Gastrocnemius medialis (tissue), 4 donors: ENCODE data around the gene ADH1A. TPM values are rescaled to one million over a fixed set of nuclear protein-coding genes. Genes with fewer than 3 reads are reported as not detected.
"Not testable (repeated sequence)": the region's sequence is repeated elsewhere in the genome, so short reads cannot be mapped to it uniquely, and the experiment has no call there.

Experiments used
- ATAC-seq, 2 donors: fragments of 150-250 bp; one replicate each; pipeline ENCODE4 v1.9.1; 2016
- DNase-seq, 2 donors: peaks; one replicate each; pipeline ENCODE4 v3.0.0-alpha.2; 2019
- H3K27ac ChIP-seq, 4 donors: fragments of 200-600 bp; sonication (generic); 1 replicate in 1 of 4; 2 replicates in 3 of 4; pipeline ENCODE4 v1.5.1; 2016 to 2018; ENCODE audit warnings: mild to moderate bottlenecking in 2 of 4, moderate library complexity in 1 of 4
- H3K27me3 ChIP-seq, 3 donors: fragments of 200-600 bp; sonication (generic) in 2 of 3; 1 replicate in 1 of 3; 2 replicates in 2 of 3; pipeline versions ENCODE4 v1.5.1 to v1.6.0; 2016 to 2019; ENCODE audit warnings: mild to moderate bottlenecking in 1 of 3, moderate library complexity in 1 of 3
- H3K36me3 ChIP-seq, 2 donors: fragments of 200-600 bp; sonication (generic) in 1 of 2; one replicate each; pipeline ENCODE4 v1.5.1; 2017 to 2018
- H3K4me1 ChIP-seq, 2 donors: fragments of 200-600 bp; sonication (generic) in 1 of 2; one replicate each; pipeline ENCODE4 v1.5.1; 2016 to 2017; ENCODE audit warnings: mild to moderate bottlenecking in 2 of 2
- H3K4me3 ChIP-seq, 4 donors: fragments of 200-600 bp; sonication (generic) in 3 of 4; 1 replicate in 1 of 4; 2 replicates in 3 of 4; pipeline ENCODE4 v1.5.1; 2016 to 2019; ENCODE audit warnings: mild to moderate bottlenecking in 2 of 4
- H3K9me3 ChIP-seq, 3 donors: fragments of 200-600 bp; sonication (generic) in 2 of 3; 1 replicate in 1 of 3; 2 replicates in 2 of 3; pipeline ENCODE4 v1.5.1; 2016 to 2019
- POLR2A ChIP-seq, 2 donors: fragments of 450-650 bp; IDR thresholded peaks; one replicate each; pipeline ENCODE4 v1.6.1; 2017; ENCODE audit warnings: antibody characterized with exemption in 2 of 2, mild to moderate bottlenecking in 2 of 2, moderate library complexity in 2 of 2
- in situ Hi-C, 4 donors: fragments of 200-750 bp; cut with MboI; loops; one replicate each; pipeline versions ENCODE4 v1.15.0 to v1.8.0; 2017; ENCODE audit warnings: low sequenced_read_pairs in 4 of 4
- intact Hi-C: fragments of 100-400 bp; cut with DNase I; formaldehyde crosslinking; loops from one replicate; pipeline ENCODE4 v1.15.1; 2023; ENCODE audit warnings: low total_unique reads
- total RNA-seq, 4 donors: library from RNA; depleted of rRNA; stranded (reverse); fragments of >200 nt; gene quantifications; one replicate each; pipeline versions ENCODE4 v1.1.0 to v1.2.3, GENCODE V29; 2016
- TF ChIP-seq, protein P1 (sequence below), 5 experiments: fragments of 450-650 bp in 3 of 5; fragments of 200-600 bp in 2 of 5; sonication (generic) in 2 of 5; IDR thresholded peaks in 4 of 5; conservative IDR thresholded peaks in 1 of 5; 1 replicate in 4 of 5; 2 replicates in 1 of 5; pipeline ENCODE4 v1.5.1; 2016 to 2019; ENCODE audit warnings: antibody characterized with exemption in 5 of 5, mild to moderate bottlenecking in 3 of 5, moderate library complexity in 3 of 5

ADH1A gene
- total RNA-seq, 4 donors from 2014 or later, result 0.33 to 2.0 TPM; not detected in 2

DNA sequence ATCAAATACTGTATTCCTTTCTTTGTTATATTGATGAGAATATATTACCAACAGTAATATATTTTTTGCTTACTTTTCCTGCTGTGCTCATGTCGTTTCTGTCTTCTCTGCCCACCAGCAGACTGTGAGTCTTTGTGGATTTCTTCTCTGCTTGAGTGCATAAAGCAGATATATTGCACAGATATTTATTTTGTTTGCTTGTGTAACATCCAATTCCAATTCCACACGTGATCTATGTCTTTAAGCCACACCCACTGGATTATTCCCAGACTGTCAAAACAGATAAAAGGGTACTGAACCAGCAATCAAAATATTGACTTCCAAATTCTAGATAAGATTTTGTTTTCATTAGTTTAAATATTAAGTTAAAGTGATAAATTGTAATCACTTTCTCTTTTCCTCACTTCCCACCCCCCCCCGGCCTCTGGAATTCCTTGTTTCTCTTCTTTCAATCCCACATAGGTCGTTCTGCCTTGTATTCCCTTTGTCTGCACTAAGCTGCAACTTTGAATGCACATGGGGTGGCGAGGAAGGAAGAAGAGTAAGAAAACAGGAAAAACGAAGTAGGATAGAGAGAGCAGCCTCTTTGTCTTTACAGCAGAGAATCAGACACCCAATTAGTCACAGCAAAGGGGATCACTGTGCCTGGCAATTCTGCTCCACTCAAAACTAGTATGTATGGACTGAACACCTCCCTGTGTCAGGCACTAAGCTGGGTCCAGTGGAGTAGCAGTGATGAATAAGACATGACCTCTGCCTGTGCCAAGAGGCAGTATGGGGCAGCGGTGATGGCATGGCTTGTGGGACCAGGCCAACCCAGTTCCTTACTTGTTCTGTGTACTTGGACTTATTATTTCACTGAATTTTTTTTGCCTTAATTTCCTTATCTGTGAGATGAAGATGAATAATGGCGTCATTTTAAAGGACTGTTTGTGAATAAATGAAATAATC, 30.7 kb upstream of the ADH1A start, which contains the start of gene ADH1B:
Gene ADH1B (minus strand): TSS at position 161 of the 951 bp plus-strand sequence. CDS start 70 bp downstream, at position 91.
- H3K4me1 ChIP-seq, result peaks cover 34% of the 10 kb centered on the region in 2 donors
- no peaks in the 10 kb centered on the region for H3K36me3 ChIP-seq
- intact Hi-C loops, result loop anchor here (2.0 to 5.0 kb wide), 5 partner anchors 21 to 631 kb away; partner anchors contain the start of genes H2AZ1 and METAP1
- ATAC-seq, result no peak
- no peaks in the 10 kb centered on the region for H3K27me3 ChIP-seq
- TF ChIP-seq POLR2A (IDR thresholded peaks at IDR 0.05), result peak in 1 of 2 donors; percentile 18
- TF ChIP-seq, protein P1, sequence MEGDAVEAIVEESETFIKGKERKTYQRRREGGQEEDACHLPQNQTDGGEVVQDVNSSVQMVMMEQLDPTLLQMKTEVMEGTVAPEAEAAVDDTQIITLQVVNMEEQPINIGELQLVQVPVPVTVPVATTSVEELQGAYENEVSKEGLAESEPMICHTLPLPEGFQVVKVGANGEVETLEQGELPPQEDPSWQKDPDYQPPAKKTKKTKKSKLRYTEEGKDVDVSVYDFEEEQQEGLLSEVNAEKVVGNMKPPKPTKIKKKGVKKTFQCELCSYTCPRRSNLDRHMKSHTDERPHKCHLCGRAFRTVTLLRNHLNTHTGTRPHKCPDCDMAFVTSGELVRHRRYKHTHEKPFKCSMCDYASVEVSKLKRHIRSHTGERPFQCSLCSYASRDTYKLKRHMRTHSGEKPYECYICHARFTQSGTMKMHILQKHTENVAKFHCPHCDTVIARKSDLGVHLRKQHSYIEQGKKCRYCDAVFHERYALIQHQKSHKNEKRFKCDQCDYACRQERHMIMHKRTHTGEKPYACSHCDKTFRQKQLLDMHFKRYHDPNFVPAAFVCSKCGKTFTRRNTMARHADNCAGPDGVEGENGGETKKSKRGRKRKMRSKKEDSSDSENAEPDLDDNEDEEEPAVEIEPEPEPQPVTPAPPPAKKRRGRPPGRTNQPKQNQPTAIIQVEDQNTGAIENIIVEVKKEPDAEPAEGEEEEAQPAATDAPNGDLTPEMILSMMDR (IDR thresholded peaks at IDR 0.05 in 4 of 5, conservative IDR thresholded peaks at IDR 0.05 in 1 of 5), result no peak
- no peaks in the 10 kb centered on the region for H3K9me3 ChIP-seq
- in situ Hi-C loops, result no loop called here
- DNase-seq, result no peak
- H3K27ac ChIP-seq, result peak within 1 kb of the TSS; percentile 88 to 93 (median 92)
- peak within 1 kb of the TSS in 2 of 4 donors; percentile 0 to 35 for H3K4me3 ChIP-seq

DNA sequence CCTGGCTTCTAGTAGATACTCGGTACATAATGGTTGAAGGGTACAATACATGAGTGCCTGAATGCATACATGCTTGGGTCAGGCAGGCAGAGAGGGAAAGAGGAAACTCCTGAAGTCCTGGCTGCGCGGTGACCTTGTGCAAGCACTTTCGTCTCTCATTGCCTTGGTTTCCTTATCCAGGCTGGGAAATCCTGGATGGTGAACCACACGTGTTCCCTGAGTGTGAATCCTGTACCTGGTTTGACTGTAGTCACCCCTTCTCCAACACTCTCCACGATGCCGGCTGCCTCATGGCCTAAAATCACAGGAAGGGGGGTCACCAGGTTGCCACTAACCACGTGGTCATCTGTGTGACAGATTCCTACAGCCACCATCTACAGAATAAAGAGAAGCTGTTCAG, 27.0 kb upstream of the ADH1A start:
- ATAC-seq, intact Hi-C loops, H3K9me3 ChIP-seq, DNase-seq, in situ Hi-C loops, H3K4me1 ChIP-seq, H3K27me3 ChIP-seq, H3K36me3 ChIP-seq: not testable (repeated sequence)
- Histone ChIP-seq H3K27ac (peak overlapping the region in 1 of 4 donors; percentile 40), H3K4me3 (peak overlapping the region in 1 of 4 donors; percentile 35)

DNA sequence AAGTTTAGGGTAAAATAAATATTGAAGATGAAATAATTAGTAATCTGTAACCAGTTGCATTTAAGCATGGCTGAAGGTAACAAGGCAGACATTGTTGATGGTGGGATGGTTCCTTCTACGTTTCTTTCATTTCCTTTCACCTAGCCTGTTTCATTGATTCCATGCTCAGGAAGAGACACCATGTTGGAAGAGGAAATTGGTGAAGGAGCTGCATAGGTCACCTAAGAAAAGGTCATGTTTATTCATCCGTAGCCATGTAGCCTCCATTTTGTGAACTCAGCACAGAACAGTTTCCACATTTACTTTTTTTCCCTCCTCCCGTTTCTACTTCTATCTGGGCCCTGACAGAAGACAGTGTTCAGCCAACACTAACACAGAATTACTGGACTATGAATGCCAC, 26.6 kb upstream of the ADH1A start:
- in situ Hi-C loops (no loop called here), intact Hi-C loops (no loop called here)
- no peaks in the 10 kb centered on the region for H3K36me3 ChIP-seq
- no peaks in the 10 kb centered on the region for H3K9me3 ChIP-seq
- peaks cover 3 to 4% of the 10 kb centered on the region in 2 donors for H3K4me1 ChIP-seq
- peak overlapping the region in 1 of 4 donors; percentile 40 for H3K27ac ChIP-seq
- ATAC-seq, result no peak
- no peak for DNase-seq
- peak overlapping the region in 1 of 4 donors; percentile 35 for H3K4me3 ChIP-seq
- H3K27me3 ChIP-seq, result no peaks in the 10 kb centered on the region
- TF ChIP-seq, protein P1 (IDR thresholded peaks at IDR 0.05 in 4 of 5, conservative IDR thresholded peaks at IDR 0.05 in 1 of 5), result no peak
- TF ChIP-seq POLR2A (IDR thresholded peaks at IDR 0.05), result no peak

DNA sequence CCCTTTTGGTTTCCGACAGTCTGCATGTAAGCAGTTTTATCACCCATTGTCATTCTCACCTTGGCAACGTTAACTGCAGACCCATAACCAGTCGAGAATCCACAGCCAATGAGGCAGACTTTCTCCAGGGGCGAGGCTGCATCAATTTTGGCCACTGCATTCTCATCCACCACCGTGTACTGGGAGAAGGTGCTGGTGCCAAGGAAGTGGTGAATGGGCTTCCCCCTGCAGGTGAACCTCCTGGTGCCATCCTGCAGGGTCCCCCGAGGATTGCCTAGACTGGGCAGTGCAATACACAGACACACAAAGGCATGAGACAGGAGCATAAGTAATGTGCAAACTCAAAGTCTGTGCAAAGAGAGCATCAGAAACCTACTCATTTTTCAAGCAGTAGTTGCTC, 25.1 kb upstream of the ADH1A start:
- H3K9me3 ChIP-seq, result no peaks in the 10 kb centered on the region
- no peaks in the 10 kb centered on the region for H3K4me1 ChIP-seq
- H3K36me3 ChIP-seq, result no peaks in the 10 kb centered on the region
- intact Hi-C loops, result no loop called here
- DNase-seq (no peak), ATAC-seq (no peak)
- in situ Hi-C loops, result no loop called here
- no peak overlapping the region for H3K27ac ChIP-seq
- TF ChIP-seq, protein P1 (IDR thresholded peaks at IDR 0.05 in 4 of 5, conservative IDR thresholded peaks at IDR 0.05 in 1 of 5), result no peak
- TF ChIP-seq POLR2A (IDR thresholded peaks at IDR 0.05), result no peak
- H3K27me3 ChIP-seq, result no peaks in the 10 kb centered on the region
- H3K4me3 ChIP-seq, result no peak overlapping the region

DNA sequence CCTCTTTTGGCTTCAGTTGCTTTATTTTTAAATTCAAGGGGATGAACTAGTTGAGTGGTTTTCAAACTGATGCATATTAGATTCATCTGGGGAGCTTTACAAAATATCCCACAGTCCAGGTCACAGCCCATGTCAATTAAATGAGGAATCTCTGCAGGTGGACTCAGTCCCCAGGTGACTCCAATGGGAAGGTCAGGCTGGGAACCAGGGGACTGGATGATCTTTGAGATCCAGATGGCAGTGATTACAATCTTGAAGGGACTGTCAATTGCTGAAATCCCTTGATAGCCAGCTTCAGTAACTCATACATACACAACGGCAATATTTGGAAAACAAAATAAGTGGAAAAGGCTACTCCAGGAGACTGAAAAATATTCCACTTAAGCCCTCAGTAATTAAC, 23.4 kb upstream of the ADH1A start:
- Histone ChIP-seq H3K4me1 (no peaks in the 10 kb centered on the region), H3K27ac (peak overlapping the region in 1 of 4 donors; percentile 35), H3K9me3 (no peaks in the 10 kb centered on the region), H3K27me3 (no peaks in the 10 kb centered on the region), H3K36me3 (no peaks in the 10 kb centered on the region), H3K4me3 (no peak overlapping the region)
- in situ Hi-C loops, result no loop called here
- intact Hi-C loops, result no loop called here
- no peak for TF ChIP-seq POLR2A (IDR thresholded peaks at IDR 0.05)
- TF ChIP-seq, protein P1 (IDR thresholded peaks at IDR 0.05 in 4 of 5, conservative IDR thresholded peaks at IDR 0.05 in 1 of 5), result no peak
- ATAC-seq (no peak), DNase-seq (no peak)
